D721Med (cell line): ENCODE results near the gene RAB30.

Source experiments
- DNase-seq: peaks from one replicate; pipeline ENCODE4 v3.0.0; 2011; ENCODE audit warnings: low spot score; ENCODE audit not compliant: insufficient read length
- FAIRE-seq: peaks from 2 replicates; lab custom pipeline; 2011; peaks lifted over from hg19 to GRCh38; lab: Jason Lieb, UNC
- TF ChIP-seq, protein P1 (sequence below): IDR thresholded peaks from 2 replicates; pipeline ENCODE4 v1.5.1; 2012; ENCODE audit warnings: mild to moderate bottlenecking, control low read depth; ENCODE audit not compliant: insufficient read depth; ENCODE audit errors: missing control alignments

The RAB30 gene

DNA sequence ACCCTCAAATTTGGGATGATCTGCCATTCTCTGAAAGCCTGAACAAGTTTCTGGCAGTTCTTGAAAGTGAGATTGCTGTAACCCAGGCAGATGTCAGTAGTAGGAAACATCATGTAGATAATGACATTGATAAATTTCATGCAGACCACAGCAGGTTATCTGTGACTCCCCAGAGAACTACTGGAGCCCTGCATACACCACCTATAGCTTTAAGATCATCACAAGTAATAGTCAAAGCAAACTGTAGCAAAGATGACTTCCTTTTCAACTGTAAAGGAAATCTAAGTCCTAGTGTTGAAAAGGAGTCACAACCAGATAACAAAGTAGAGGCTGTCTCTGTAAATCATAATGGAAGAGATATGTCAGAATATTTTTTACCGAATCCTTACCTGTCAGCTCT, 139.1 kb downstream of the RAB30 start:
- TF ChIP-seq, protein P1, sequence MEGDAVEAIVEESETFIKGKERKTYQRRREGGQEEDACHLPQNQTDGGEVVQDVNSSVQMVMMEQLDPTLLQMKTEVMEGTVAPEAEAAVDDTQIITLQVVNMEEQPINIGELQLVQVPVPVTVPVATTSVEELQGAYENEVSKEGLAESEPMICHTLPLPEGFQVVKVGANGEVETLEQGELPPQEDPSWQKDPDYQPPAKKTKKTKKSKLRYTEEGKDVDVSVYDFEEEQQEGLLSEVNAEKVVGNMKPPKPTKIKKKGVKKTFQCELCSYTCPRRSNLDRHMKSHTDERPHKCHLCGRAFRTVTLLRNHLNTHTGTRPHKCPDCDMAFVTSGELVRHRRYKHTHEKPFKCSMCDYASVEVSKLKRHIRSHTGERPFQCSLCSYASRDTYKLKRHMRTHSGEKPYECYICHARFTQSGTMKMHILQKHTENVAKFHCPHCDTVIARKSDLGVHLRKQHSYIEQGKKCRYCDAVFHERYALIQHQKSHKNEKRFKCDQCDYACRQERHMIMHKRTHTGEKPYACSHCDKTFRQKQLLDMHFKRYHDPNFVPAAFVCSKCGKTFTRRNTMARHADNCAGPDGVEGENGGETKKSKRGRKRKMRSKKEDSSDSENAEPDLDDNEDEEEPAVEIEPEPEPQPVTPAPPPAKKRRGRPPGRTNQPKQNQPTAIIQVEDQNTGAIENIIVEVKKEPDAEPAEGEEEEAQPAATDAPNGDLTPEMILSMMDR: no peak
- FAIRE-seq (no peak), DNase-seq (no peak)

- FAIRE-seq (no peak), DNase-seq (no peak)
- TF ChIP-seq, protein P1: no peak
Observed at GRCh38 chr11:82930734-82931133, 141.0 kb downstream of the RAB30 start.

- no peak for FAIRE-seq
- TF ChIP-seq, protein P1: no peak
- DNase-seq: no peak
Observed at GRCh38 chr11:82930229-82930628, 141.5 kb downstream of the RAB30 start.

DNA sequence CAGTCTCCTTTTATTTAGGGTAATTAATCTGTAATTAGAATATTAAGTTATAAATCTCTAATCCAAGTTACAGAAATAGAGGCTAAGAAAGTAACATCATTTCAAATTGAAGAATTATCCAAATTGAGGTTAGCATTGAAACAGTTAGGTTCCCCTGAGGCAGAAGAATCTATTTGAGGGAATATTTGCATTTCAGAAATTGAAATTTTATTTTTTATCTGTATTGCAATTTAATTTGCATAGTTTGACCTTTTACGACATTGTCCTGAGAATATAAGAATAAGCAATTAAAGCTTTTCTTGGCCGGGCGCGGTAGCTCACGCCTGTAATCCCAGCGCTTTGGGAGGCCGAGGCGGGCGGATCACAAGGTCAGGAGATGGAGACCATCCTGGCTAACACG, 142.6 kb downstream of the RAB30 start:
- DNase-seq: no peak
- FAIRE-seq: no peak
- TF ChIP-seq, protein P1: no peak

DNA sequence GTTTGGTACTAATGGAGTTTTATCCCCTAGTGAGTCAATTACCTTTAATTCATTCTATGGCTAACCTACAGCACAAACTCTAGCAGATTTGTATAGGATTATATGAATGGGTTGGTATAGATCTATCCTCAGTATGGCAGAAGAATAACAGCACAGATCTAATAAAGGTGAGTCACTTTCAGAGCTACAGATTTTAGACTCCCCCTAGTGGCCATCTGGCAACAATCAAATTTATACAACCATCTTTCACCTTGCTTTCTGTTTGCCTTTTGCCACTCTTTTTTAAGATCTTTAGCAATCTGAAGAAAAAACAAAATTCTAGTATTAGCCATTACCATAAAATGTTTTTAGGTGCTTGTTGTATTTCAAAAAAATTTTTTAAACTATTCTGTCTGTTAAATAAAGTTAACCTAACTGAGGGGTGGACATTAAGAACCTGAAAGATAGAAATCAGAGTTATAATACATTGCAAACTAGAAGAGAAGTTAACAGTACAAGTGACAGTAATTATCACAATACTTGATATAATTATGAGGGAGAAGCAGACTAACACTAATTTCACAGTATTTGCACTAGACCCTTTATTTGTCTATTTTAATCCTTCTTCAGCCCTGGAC, 144.3 kb downstream of the RAB30 start:
- FAIRE-seq: peak; percentile 82
- TF ChIP-seq, protein P1: peak; percentile 77
- DNase-seq: peak; percentile 20

- no peak for DNase-seq
- no peak for FAIRE-seq
- TF ChIP-seq, protein P1: no peak
Observed at GRCh38 chr11:82924522-82925224, 147.0 kb downstream of the RAB30 start.
